Measurements from ENCODE around the gene ACTR3. TPM values are rescaled to one million over a fixed set of nuclear protein-coding genes. Genes with fewer than 3 reads are reported as not detected.
"Not testable (repeated sequence)": the region's sequence is repeated elsewhere in the genome, so short reads cannot be mapped to it uniquely, and the experiment has no call there.

The ACTR3 gene
- total RNA-seq: 128 TPM

DNA sequence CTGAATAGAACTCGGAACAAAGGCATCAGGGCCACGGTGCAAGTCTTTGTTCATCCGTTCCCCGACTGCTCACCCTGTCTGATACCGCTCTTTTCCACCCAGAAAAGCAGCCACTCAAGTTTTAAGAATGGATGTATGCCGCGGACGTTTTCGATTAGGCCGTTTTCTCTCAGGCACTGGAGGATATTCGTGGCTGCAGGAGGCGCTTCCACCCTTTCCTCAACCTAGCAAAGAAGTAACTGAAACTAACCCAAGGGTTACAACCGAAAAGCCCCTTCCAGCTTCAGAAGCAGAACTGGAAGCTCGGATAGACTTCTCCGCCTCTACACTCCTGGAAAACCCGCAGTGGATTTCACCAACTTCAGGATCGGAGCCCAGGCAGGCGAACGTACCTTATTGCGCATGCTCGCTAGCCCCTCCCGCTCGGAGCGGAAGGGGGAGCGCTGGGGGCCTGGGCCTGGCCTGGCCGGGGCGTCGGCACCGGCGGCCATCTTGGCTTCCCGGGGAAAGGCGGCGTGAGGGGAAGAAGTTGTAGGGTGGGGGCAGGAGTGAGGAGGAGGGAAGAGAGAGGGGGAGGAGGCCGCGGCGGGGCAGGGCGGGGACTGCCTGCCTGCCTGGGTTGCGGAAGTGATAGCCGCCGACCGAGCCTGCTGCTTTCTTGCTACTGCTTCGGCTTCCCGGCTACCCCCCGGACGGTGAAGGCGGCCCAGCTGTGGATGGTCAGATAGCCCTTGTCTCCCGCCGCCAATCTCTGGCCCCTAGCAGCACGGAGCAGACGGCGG lies at the start of gene ACTR3:
Gene ACTR3, plus strand, starts transcription at position 619 of the 782 bp plus-strand sequence. CDS start 191 bp downstream, outside the sequence.
- peak; percentile 100 for DNase-seq

DNA sequence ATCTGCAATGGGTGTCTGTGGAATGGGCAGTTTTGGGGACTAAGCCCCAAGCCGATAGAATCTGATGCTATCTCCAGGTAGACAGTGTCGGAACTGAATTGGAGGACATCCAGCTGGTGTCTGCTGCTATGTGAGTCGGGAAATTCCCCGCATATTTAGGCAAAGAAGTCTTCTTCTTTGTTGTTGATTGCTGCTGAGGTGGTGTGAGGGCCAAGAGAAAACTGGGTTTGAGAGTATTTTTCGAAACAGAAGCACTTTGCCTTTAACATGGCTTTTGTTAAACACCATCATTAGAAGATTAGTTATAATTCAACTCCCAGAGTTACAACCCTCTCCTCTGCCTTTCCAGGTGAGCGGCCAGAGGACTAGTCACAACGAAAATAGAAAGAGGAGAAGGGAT lies 49.4 kb upstream of the ACTR3 start:
- no peak for DNase-seq

DNA sequence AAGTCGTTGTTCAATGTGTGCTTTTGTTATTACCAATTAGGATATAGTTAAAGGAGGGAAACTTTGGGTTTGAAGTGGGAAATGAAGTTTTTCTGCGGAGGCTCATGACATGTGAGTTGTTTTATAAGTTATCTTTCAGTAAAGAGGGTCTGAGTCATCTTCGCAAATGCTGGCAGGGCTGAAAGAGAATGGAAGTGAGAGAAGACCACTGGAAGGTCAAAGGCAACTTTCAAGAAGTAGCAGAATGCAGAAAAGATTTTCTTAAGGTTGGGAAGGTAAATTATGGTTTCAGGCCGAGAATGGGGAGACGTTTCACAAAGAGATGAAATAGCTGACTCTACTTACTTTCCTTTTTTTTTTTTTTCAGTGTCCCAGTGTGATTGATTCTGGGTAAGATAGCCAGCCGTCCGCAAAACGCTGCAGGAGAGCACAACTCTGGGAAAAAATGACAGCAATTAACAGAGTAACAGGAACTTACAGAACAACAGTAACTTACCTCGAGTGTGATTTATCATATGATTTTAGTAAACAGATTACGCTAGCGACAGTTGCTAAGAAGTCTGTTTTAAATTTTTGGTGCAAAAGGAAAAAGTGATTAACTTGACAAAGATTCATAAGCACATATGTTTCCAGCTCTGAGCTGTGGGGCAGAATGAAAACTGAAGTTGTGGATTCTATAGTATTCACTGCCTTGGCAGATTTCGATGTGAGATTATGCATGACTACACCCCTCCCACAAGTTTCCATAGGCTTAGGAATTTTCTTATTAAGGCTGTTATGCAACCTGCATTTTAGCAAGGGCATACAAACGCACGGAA lies 46.8 kb upstream of the ACTR3 start:
- DNase-seq: peak; percentile 19

DNA sequence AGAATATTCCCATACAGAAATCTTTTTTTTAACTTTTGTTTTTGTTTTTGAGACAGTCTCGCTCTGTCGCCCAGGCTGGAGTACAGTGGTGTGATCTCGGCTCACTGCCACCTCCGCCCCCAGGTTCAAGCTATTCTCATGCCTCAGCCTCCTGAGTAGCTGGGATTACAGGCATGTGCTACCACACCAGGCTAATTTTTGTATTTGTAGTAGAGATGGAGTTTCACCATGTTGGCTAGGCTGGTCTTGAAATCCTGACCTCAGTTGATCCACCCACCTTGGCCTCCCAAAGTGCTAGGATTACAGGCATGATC lies 46.2 kb upstream of the ACTR3 start:
- not testable (repeated sequence) for DNase-seq

DNA sequence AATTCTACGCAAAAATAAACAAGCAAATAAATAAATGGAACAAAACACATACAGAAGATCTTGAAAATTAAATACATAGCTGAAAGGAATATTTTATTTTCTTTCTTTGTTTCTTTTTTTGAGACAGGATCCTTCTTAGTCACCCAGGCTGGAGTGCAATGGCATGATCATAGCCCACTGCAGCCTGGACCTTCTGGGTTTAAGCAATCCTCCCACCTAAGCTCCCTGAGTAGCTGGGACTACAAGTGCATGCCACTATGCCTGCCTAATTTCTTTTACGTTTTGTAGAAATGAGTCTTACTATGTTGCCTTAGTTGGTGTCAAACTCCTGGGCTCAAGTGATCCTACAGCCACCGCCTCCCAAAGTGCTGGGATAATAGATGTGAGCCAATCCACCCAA lies 44.6 kb upstream of the ACTR3 start:
- no peak for DNase-seq

DNA sequence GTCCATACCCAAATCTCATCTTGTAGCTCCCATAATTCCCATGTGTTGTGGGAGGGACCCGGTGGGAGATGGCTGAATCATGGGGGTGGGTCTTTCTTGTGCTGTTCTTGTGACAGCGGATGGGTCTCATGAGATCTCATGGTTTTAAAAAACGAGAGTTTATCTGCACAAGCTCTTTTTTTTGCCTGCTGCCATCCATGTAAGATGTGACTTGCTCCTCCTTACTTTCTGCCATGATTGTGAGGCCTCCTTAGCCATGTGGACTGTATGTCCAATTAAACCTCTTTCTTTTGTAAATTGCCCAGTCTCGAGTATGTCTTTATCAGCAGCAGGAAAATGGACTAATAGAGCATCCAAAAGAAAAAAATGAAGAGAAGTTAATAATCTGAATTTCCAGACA lies 44.1 kb upstream of the ACTR3 start:
- DNase-seq: not testable (repeated sequence)

DNA sequence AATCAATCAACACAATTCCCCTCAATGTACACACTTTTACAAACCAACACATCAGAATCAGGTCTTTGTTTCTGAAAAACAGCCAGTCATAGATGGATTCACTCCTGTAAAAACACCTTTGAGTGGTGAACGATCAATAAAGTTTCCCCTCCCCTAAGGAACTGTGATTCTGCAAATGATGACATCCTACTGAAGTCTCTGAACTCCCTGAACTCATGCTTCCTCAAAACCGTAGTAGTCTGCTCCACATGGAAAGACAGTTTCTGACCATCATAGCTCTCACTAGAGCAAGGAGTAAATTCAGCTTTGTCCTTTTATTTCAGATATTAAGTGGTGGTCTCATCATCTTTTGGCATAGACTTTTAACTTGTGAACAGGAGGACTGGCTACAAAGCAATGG lies 43.5 kb upstream of the ACTR3 start:
- no peak for DNase-seq

DNA sequence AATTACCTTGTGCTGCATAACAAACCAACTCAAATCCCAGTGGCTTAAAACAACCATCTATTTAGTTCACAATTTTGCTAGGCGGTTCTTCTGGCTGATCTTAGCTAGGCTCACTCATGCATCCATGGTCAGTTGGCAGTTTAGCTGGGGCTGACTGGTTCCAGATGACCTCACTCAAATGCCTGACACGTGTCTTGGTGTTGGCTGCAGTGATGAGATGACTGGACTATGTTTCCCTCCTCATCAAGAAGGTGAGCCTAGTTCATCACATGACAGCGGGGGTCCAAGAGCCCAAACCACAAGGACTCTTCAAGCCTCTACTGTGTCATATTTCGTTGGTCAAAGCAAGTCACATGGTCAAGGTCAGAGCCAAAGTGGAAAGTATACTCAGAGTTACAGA lies 42.7 kb upstream of the ACTR3 start:
- no peak for DNase-seq

DNA sequence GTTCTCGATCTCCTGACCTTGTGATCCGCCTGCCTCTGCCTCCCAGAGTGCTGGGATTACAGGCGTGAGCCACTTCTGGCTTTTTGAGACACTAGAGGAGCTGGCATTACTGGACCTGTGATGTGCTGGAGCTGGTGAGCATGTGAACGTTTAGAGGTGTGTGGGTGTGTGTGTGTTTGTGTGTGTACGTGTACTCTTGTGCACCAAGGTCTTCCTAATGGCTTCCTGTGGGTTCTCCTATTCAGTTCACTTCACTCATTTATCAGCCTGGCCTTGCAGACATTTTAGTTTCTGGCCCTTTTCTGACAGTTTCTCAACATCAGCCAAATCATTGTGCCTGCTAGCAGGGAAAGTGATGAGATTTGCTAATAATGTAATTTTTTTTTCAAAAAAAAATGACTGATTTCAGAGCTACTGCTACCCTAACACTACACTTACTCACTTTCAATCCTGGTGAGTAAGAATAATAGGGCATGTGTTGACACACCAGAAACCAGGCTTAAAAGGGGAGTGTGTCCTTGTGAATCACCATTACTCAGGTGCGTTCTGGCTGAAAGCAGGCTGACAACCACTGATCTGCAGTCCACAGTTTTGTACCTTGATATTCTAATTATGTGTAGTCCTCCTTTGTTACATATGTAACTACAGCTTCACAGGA lies 41.0 kb upstream of the ACTR3 start:
- DNase-seq: no peak

DNA sequence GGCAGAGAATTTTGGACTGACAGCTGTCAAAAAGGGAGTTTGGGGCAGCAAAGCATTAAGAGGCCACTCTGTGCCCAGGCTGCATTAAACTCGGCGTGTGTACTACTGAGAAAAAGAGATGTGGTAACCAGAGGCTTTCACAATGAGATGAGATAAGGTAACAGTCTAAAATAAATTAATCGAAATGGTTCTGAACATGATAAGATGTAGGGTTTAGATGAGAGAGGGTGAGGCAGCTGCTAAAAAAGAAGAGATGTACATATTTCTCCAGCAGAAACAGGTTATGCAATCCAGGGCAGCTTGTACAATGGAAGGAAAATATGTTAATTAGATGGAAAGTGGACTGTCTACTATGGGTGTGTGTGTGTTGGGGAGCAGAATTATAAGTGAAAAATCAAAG lies 39.2 kb upstream of the ACTR3 start:
- no peak for DNase-seq

DNA sequence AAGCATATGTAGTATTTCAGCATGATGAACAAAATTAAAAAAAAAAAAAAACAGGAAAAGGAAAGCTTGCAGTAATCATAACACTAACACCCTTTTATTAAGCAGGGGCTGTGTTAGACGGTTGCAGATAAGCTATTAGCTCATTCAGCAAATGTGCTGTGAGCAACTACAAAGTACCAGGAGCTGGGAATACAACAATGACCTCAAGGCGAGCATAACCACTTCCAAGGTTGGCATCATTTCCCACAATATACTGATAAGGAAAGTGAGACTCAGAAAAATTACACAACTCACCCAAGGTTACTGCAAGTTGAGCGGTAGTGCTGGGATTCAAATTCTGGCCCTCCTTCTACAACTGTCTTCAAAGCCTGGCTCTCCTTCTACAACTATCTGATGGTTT lies 38.2 kb upstream of the ACTR3 start:
- no peak for DNase-seq

DNA sequence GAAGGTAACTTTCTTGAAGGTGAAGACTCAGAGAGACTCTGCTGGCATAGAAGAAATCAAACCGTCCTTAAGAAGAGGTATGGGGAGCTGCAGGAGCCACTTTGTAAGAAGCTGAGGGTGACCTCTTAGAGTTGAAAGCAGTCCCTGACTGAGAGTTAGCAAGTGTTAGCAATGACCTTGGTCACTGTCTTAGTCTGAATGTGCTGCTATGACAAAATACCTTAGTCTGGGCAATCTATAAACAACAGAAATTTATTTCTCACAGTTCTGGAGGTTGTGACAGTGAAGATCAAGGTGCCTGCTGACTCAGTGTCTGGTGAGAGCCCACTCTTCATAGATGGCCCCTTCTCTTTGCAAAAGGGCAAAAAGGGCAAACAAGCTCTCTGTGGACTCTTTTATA lies 35.7 kb upstream of the ACTR3 start:
- no peak for DNase-seq

DNA sequence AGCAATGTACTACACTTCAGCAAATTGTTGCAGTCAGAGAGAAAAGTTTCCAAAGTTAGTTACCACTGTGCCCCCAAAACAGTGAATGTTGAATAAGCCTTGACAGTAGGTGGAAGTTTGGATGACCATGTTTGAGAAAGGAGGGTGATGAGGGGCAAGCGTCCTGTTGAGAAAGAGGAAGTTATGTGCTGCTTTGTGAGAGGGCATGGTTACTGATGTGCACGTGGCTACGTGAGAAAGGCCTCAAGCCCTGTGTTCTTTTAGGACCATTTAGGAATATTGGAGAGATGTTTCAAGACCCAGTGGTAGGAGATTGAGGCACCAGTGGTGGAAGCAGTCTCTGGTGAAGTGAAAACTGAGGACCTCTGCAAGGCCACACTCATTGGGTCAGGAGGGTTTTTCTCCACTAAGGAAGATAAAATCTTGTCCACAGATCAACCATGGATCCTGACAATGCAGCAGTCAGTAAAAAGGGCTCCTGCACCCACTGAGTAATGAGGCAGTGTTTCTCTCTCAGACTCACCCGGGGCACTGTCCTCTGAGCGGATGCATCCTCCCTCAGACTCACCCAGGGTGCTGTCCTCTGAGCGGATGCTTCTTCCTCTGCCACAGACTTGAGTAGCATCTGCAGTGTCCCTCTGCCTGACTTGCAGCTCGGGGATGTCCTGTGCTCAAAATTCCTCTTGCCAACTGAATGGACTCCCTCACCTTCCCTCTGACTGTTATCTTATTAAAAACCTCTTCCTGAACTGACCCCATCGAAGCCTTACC lies 34.7 kb upstream of the ACTR3 start:
- DNase-seq: no peak

DNA sequence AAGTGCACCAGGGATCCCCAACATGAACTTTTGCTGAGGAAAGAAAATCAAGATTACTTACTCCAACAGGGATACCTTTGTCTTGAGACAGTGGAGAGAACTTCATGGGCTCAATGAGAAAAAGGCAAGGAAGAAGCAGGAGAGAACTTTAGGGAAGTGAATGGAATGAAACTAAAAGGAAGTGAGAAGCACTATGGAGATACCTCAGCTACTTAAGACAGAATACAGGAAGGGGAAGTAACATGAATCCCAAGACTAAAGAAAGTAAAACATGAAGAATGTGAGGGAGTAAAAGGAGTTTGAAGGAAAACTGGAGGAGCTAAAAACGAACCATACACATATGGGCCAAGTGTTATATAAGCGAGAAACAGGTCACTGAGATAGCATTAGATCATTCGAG lies 32.4 kb upstream of the ACTR3 start:
- no peak for DNase-seq

DNA sequence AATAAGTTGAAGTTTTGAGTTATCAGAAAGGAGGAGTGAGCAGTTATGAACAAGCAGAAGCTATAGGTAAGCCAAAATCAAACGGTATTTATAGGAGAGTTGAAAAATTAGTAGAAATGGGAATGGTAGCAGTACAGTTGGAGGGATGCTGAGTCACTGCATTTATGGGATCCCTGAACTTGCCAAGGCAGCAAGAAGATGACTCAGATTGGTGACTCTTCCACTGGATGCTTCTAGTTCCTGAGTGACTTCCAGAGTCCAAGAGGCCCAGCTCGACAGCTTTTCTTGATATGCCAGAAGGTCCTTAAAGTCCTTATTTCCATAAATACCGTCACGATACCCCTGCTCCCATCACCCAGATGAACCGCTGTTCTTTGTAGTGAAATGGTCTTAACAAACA lies 31.1 kb upstream of the ACTR3 start:
- DNase-seq: no peak

DNA sequence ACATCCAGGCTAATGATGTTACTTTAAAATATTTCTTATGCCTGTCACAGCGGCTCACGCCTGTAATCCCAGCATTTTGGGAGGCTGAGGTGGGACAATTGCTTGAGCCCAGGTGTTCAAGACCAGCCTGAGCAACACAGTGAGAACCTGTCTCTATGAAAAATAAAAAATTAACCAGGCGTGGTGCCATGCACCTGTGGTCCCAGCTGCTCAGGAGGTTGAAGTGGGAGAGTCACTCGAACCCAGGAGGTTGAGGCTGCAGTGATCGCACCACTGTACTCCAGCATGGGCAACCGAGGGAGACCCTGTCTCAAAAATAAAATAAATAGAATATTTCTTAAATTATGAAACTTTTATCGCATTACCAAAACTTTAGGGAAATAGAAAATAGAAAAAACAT lies 28.1 kb upstream of the ACTR3 start:
- DNase-seq: no peak

DNA sequence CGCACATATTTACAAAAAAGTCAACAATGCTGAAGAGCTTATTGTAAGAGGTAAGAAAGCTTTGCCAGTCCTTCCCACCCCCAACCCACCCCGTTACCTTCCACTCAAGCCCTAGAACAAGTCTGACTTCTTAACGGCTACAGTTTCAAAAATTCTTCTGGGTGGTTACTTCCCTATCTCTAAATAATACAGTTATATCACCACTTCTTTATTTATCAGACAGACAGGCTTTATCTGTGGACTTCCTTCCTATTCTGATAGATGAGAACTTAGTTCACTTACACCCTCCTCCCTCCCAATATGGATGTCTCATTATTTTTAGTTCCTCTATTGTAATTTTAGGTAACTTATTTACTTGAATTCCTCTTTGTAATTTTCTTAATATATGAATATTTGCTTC lies 26.7 kb upstream of the ACTR3 start:
- DNase-seq: no peak

DNA sequence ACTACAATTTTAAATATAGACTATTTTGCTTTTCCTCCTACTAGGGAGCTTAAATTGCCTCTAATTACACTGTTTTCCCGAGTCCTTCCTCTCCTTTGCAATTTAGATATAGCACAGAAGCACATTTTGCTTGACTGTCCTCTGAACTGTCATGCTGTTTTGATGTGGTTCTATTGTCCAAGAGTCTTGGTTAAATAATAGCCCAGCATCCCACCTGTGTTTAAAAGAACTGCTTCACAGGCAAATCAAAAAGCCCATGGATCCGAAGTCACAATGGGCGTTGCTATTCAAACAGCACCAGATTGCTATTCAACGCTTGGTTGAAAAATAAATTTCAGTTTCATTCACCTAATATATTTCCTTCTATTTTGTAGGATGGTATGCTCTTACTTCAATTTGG lies 22.3 kb upstream of the ACTR3 start:
- no peak for DNase-seq

DNA sequence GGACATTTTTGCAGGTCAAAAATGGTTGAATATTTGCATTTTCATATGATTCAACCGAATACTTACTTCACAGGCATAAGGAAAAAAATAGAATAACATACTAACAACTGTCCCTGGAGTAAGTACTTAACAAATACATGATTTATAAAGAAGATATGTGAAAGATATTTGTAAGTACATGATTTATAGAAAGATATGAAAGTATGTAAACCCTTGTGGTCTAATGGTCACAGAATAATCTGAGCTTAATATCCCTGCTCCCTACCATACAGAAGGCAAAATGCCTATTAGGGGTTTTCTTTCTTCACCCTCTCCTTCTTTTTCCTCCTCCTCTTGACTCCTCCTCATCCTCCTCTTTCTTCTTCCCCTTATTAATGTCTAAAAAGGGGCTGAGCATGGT lies 20.6 kb upstream of the ACTR3 start:
- no peak for DNase-seq

DNA sequence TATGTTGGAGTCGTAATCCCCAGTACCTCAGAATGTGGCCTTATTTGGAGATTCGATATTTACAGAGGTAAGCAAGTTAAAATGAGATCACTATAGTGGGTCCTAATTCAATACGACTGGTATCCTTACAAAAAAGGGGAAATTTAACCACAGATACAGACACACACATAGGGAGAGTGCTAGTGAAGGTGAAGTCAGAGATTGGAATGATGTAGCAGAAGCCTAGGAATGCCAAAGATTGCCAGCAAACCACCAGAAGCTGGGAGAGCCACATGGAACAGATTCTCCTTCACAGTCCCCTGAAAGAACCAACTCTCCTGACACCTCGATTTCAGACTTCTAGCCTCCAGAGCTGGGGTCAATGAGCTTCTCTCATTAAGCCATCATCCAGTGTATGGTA lies 17.7 kb upstream of the ACTR3 start:
- no peak for DNase-seq

DNA sequence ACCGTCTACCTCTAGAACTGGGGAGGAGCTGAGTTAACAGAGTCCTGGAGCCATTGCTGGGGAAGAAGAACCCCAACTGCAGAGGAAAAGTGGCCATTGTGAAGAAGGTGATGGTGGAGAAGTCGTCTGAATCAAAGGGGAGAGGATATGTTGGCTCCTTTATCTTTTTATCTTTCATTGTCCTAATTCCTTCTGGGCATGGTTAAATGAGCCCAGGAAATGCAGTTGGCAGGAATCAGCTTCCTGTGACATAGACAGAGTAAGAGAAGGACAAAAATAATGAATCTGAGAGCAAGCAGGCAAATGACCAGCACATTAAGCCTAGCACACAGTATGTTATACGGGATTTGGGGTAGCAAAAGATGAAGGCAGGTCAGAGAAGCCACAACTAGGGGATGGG lies 16.0 kb upstream of the ACTR3 start:
- no peak for DNase-seq

DNA sequence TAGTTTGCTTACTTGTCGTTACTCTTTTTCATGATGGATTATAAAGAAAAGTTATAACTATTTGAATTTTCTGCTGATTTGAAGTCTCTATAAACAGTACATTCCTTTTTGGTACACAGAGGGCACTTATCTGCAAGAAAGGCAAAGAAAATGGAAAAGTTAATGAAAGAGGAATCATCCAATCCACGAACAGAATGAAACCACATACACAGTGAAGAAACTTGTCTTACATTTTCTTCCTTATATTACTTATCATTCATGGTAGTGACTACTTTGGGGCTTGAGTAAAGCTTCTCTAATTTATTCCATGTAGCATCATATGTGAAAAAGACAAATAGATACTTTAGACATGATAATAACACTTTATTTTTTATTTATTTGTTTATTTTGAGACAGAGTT lies 14.8 kb upstream of the ACTR3 start:
- DNase-seq: no peak
